ENCODE results near the gene EFEMP2. TPM values are rescaled to one million over a fixed set of nuclear protein-coding genes. Genes with fewer than 3 reads are reported as not detected.
A peak's percentile ranks its signal among the peaks of the same experiment; 100 is the strongest.

EFEMP2 gene
- total and polyA plus RNA-seq, 8 donors = 21.0 to 37.9 (median 28.9) TPM

GRCh38 chr11:65859812-65860277, 12.8 kb downstream of the EFEMP2 start:
- TF ChIP-seq EP300 (IDR thresholded peaks at IDR 0.05) (no peak), POLR2AphosphoS5 (IDR thresholded peaks at IDR 0.05) (no peak), POLR2A (IDR thresholded peaks at IDR 0.05) (no peak)
- Histone ChIP-seq H3K4me1 (peaks cover 31 to 71% (median 60%) of the 10 kb centered on the region in 4 donors), H3K27ac (peak overlapping the region; percentile 92 to 98 (median 97)), H3K9me3 (no peaks in the 10 kb centered on the region), H3K4me3 (peak overlapping the region; percentile 94 to 99 (median 99)), H3K36me3 (peaks cover 44 to 51% (median 47%) of the 10 kb centered on the region in 4 donors), H3K27me3 (no peaks in the 10 kb centered on the region)
- DNase-seq = no peak
- intact Hi-C loops (cut with DNase I; ENCODE audit: low total_unique reads) = no loop called here
- WGBS, 5 donors = 3 to 4% (median 4%) methylated on average over 16 of the region's 16 CpGs

GRCh38 chr11:65859095-65859811, 13.3 kb downstream of the EFEMP2 start:
- Histone ChIP-seq H3K9me3 (no peaks in the 10 kb centered on the region), H3K4me3 (peak overlapping the region; percentile 94 to 99 (median 99)), H3K27ac (peak overlapping the region; percentile 92 to 98 (median 97)), H3K4me1 (peaks cover 34 to 76% (median 66%) of the 10 kb centered on the region in 4 donors), H3K27me3 (no peaks in the 10 kb centered on the region), H3K36me3 (peaks cover 44 to 51% (median 47%) of the 10 kb centered on the region in 4 donors)
- WGBS, 5 donors = 0 to 1% (median 1%) methylated on average over 28 to 46 of the region's 46 CpGs
- DNase-seq = peak; percentile 99
- intact Hi-C loops (cut with DNase I; ENCODE audit: low total_unique reads) = no loop called here
- TF ChIP-seq POLR2A (IDR thresholded peaks at IDR 0.05) (peak in 2 of 4 donors; percentile 68 to 76), POLR2AphosphoS5 (IDR thresholded peaks at IDR 0.05) (peak; percentile 98), EP300 (IDR thresholded peaks at IDR 0.05) (no peak)
- TF ChIP-seq, protein P1, sequence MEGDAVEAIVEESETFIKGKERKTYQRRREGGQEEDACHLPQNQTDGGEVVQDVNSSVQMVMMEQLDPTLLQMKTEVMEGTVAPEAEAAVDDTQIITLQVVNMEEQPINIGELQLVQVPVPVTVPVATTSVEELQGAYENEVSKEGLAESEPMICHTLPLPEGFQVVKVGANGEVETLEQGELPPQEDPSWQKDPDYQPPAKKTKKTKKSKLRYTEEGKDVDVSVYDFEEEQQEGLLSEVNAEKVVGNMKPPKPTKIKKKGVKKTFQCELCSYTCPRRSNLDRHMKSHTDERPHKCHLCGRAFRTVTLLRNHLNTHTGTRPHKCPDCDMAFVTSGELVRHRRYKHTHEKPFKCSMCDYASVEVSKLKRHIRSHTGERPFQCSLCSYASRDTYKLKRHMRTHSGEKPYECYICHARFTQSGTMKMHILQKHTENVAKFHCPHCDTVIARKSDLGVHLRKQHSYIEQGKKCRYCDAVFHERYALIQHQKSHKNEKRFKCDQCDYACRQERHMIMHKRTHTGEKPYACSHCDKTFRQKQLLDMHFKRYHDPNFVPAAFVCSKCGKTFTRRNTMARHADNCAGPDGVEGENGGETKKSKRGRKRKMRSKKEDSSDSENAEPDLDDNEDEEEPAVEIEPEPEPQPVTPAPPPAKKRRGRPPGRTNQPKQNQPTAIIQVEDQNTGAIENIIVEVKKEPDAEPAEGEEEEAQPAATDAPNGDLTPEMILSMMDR (IDR thresholded peaks at IDR 0.05) = no peak

DNA sequence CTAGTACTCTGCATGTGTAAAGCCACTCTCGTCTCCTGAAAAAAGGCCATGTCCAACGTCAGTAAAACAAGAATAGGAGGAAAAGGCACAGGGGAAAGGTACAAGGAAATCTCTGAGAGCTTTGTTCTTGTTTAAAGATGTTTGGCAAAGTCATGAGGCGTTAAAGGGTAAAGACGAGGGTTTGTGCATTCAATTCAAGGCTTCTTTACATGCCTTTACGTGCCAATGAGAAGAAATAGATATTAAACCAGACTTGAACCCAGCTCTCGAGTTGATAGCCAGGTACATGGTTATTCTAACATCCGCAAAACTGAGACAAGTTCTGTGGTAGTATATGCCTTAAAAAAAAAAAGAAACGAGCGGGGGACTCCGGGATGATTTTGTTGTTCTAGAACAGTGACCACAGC, 13.9 kb downstream of the EFEMP2 start:
- intact Hi-C loops (cut with DNase I; ENCODE audit: low total_unique reads) = no loop called here
- H3K27ac ChIP-seq = peak overlapping the region; percentile 92 to 98 (median 97)

DNA sequence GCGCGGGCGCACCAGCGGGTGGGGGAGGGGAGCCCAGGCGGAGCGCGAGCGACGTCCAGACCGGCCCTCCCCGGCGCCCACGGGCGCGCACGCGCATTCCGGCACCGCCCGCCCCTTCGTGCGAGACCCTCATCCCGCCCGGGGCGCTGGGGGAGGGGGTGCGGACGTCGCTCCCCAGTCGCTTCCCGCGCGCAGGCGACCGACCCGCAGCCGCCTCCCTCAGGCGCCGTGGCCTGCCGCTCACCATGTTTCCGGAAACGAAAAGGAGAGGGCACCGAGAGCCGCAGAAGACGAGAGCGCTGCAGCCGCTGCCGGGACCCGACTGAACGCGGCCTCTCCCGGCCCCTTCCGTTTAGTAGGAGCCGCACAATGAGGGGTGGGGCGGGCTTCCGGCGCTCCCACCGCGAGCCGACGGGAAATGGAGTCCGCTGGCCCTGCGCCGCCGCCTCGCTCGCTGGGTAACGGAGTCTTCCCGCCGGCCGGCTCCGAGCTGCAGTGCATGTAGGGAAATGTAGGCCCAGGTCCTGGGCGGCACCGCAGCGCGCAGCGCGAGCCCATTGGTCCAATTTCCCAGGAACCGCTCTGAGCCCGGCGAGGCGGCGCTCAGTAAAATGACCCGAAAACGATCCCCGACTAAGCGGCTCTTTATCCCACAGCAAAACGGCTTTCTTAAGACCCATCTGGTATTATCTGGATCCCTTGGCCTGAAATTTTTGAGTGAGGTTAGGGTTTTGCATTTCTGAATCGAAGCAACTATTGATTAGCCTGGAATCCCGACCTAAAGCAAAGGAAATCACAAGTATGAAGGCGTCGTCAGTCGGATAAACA, 14.5 kb downstream of the EFEMP2 start, which contains the start of gene CFL1:
Gene CFL1 (minus strand): TSS at position 328 of the 828 bp plus-strand sequence. CDS start 81 bp downstream, at position 247.
- peaks cover 34 to 79% (median 74%) of the 10 kb centered on the region in 4 donors for H3K4me1 ChIP-seq
- H3K36me3 ChIP-seq = peaks cover 43 to 51% (median 47%) of the 10 kb centered on the region in 4 donors

More for the DNA sequence above, 13.9 kb downstream of the EFEMP2 start:
- TF ChIP-seq POLR2A (IDR thresholded peaks at IDR 0.05) = no peak
- no peak for TF ChIP-seq POLR2AphosphoS5 (IDR thresholded peaks at IDR 0.05)
- TF ChIP-seq, protein P1 (IDR thresholded peaks at IDR 0.05) = no peak
- no peak for TF ChIP-seq EP300 (IDR thresholded peaks at IDR 0.05)
- WGBS, 5 donors = 0 to 1% (median 1%) methylated on average over 10 of the region's 10 CpGs
- H3K4me3 ChIP-seq = peak overlapping the region; percentile 94 to 99 (median 99)
- no peaks in the 10 kb centered on the region for H3K9me3 ChIP-seq
- peaks cover 44 to 51% (median 47%) of the 10 kb centered on the region in 4 donors for H3K36me3 ChIP-seq
- H3K4me1 ChIP-seq = peaks cover 34 to 79% (median 71%) of the 10 kb centered on the region in 4 donors
- DNase-seq = no peak
- no peaks in the 10 kb centered on the region for H3K27me3 ChIP-seq

More for the DNA sequence above, 14.5 kb downstream of the EFEMP2 start, which contains the start of gene CFL1:
- H3K27ac ChIP-seq = peak within 1 kb of the TSS; percentile 92 to 98 (median 97)
- WGBS, 5 donors = 0 to 1% (median 1%) methylated on average over 39 to 92 of the region's 92 CpGs
- intact Hi-C loops (cut with DNase I; ENCODE audit: low total_unique reads) = no loop called here
- no peaks in the 10 kb centered on the region for H3K27me3 ChIP-seq
- TF ChIP-seq, protein P1 (IDR thresholded peaks at IDR 0.05) = no peak
- TF ChIP-seq POLR2A (IDR thresholded peaks at IDR 0.05) (peak in 2 of 4 donors; percentile 90 to 95), POLR2AphosphoS5 (IDR thresholded peaks at IDR 0.05) (peak; percentile 89 to 100 (median 99)), EP300 (IDR thresholded peaks at IDR 0.05) (no peak)
- no peaks in the 10 kb centered on the region for H3K9me3 ChIP-seq
- H3K4me3 ChIP-seq = peak within 1 kb of the TSS; percentile 94 to 99 (median 99)
- DNase-seq = peak; percentile 99 to 100

Data from stomach (tissue), 9 donors.